NCI-H524 treated with DMSO at 0.1 percent for 48 hours (cell line): Measurements from ENCODE around the gene KCTD13.
"Not testable (repeated sequence)": the region's sequence is repeated elsewhere in the genome, so short reads cannot be mapped to it uniquely, and the experiment has no call there.

Experiments used
- DNase-seq: peaks from one replicate; lab custom pipeline; 2025; lab: John Stamatoyannopoulos, UW

KCTD13 gene

GRCh38 chr16:29877266-29877961, 48.6 kb downstream of the KCTD13 start:
- no peak for DNase-seq

- DNase-seq, result no peak
Observed at GRCh38 chr16:29876594-29877249, 49.3 kb downstream of the KCTD13 start.

- no peak for DNase-seq
Observed at GRCh38 chr16:29876217-29876593, 49.8 kb downstream of the KCTD13 start.

- DNase-seq, result no peak
Observed at GRCh38 chr16:29875206-29875605, 50.8 kb downstream of the KCTD13 start.

GRCh38 chr16:29873319-29873718, 52.7 kb downstream of the KCTD13 start:
- no peak for DNase-seq

GRCh38 chr16:29871822-29872546, 54.0 kb downstream of the KCTD13 start:
- DNase-seq, result no peak

GRCh38 chr16:29869067-29869466, 57.0 kb downstream of the KCTD13 start:
- not testable (repeated sequence) for DNase-seq

GRCh38 chr16:29868396-29869009, 57.5 kb downstream of the KCTD13 start:
- DNase-seq, result no peak

GRCh38 chr16:29864205-29864604, 61.8 kb downstream of the KCTD13 start:
- no peak for DNase-seq

GRCh38 chr16:29863669-29863984, 62.4 kb downstream of the KCTD13 start:
- no peak for DNase-seq

- peak; percentile 84 for DNase-seq
Observed at GRCh38 chr16:29862884-29863668, 63.0 kb downstream of the KCTD13 start, which contains the start of gene CDIPT. TSS of gene CDIPT (minus strand) at chr16:29863226. CDS start at chr16:29862857, 369 bp downstream.

- no peak for DNase-seq
Observed at GRCh38 chr16:29862383-29862883, 63.6 kb downstream of the KCTD13 start.

GRCh38 chr16:29860218-29860617, 65.8 kb downstream of the KCTD13 start:
- DNase-seq, result no peak

GRCh38 chr16:29858974-29859373, 67.1 kb downstream of the KCTD13 start:
- no peak for DNase-seq

GRCh38 chr16:29858149-29858849, 67.7 kb downstream of the KCTD13 start:
- no peak for DNase-seq

- no peak for DNase-seq
Observed at GRCh38 chr16:29857133-29857760, 68.8 kb downstream of the KCTD13 start.
